ENCODE measurements around the gene ANKRD27.

DNA sequence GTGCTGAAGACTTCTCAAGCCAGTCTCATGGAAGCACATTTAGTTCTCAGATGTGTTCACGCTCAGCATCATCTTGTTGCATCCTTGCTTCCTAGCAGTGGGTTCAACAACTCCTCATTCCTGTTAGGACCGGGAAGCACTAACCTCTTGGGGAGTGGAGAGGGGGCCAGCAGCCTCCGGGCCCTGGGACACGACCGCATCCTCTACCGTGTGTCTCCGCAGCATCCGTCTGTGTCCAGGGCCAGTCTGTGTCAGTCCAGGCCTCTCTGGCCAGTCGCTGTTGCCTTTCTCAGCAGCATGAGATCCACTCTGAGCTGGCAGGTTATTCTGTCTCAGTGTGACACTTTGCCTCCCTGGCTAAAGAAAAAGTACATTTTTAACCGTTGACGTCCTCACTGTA lies 77.0 kb downstream of the ANKRD27 start:
- no peak for TF ChIP-seq POLR2A (IDR thresholded peaks at IDR 0.05)
- no peak for TF ChIP-seq CTCF (IDR thresholded peaks at IDR 0.05)
